ENCODE measurements around the gene SIL1. TPM values are rescaled to one million over a fixed set of nuclear protein-coding genes. Genes with fewer than 3 reads are reported as not detected.

Gene SIL1
- total and polyA plus RNA-seq, 2 of the 4 experiments (the other 2 are of a cell fraction) = 56.1 to 66.0 TPM

DNA sequence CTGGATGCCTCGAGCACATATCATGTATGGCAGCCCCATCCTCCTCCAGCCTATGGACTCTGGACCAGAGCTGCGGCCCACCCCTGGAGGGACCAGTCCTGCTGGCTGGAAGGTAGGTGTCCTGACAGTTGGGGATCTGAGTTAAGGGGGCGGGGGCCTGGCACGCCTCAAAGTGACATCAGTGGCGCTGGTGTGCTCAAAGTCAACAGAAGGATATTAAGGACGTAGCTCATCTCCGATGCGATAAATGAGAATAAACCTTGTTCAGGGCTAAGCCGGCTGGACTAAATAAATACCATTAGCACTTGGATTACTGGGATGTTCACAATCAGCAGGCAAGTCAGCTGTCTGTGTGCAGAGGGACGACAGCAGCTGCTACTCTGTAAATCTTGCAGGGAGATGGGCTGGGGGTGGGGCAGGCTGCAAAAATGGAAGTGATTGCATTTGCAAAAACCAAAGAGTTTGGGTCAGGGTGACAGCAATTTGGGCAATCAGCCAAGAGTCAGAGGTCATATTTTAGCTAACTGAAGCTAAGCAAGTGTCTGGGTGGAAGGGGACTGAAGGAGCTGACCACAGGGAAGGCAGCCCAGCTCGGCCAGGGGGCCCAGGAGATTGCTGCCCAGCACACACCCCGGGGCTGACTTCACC lies 243.0 kb downstream of the SIL1 start:
- POLR2A ChIA-PET (ENCODE audit: unreplicated experiment) = no interaction called here
- H3K9me1 ChIP-seq (ENCODE audit: insufficient read depth, low read length) = peaks cover 8% of the 10 kb centered on the region; the same call in 1 of the 2 replicates
- intact Hi-C loops (cut with micrococcal nuclease) (no loop called here), dilution Hi-C loops (cut with HindIII; ENCODE audit: low sequenced_read_pairs, unreplicated experiment) (no loop called here), in situ Hi-C loops (cut with MboI; ENCODE audit: low sequenced_read_pairs) (no loop called here)
- H2BK120ac ChIP-seq (ENCODE audit: low read depth, low read length) = no peak overlapping the region
- TF ChIP-seq, protein P1, sequence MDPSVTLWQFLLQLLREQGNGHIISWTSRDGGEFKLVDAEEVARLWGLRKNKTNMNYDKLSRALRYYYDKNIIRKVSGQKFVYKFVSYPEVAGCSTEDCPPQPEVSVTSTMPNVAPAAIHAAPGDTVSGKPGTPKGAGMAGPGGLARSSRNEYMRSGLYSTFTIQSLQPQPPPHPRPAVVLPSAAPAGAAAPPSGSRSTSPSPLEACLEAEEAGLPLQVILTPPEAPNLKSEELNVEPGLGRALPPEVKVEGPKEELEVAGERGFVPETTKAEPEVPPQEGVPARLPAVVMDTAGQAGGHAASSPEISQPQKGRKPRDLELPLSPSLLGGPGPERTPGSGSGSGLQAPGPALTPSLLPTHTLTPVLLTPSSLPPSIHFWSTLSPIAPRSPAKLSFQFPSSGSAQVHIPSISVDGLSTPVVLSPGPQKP (IDR thresholded peaks at IDR 0.05; ENCODE audit: borderline replicate concordance, low read depth, low read length) = no peak
- no peak for TF ChIP-seq RFX5 (IDR thresholded peaks at IDR 0.05; ENCODE audit: low read depth, low read length)
- TF ChIP-seq RCOR1 (IDR thresholded peaks at IDR 0.05; ENCODE audit: insufficient replicate concordance, low read length) = no peak
- no peak for TF ChIP-seq BHLHE40 (IDR thresholded peaks at IDR 0.05; ENCODE audit: low read depth, low read length)
- TF ChIP-seq, protein P2, sequence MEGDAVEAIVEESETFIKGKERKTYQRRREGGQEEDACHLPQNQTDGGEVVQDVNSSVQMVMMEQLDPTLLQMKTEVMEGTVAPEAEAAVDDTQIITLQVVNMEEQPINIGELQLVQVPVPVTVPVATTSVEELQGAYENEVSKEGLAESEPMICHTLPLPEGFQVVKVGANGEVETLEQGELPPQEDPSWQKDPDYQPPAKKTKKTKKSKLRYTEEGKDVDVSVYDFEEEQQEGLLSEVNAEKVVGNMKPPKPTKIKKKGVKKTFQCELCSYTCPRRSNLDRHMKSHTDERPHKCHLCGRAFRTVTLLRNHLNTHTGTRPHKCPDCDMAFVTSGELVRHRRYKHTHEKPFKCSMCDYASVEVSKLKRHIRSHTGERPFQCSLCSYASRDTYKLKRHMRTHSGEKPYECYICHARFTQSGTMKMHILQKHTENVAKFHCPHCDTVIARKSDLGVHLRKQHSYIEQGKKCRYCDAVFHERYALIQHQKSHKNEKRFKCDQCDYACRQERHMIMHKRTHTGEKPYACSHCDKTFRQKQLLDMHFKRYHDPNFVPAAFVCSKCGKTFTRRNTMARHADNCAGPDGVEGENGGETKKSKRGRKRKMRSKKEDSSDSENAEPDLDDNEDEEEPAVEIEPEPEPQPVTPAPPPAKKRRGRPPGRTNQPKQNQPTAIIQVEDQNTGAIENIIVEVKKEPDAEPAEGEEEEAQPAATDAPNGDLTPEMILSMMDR (conservative IDR thresholded peaks at IDR 0.05; ENCODE audit: low read depth, low read length) = no peak
- no peak overlapping the region for H3K9ac ChIP-seq (ENCODE audit: low read depth, low read length)
- peak; percentile 22 for DNase-seq
- CTCF ChIA-PET = no interaction called here
- no peak overlapping the region for H2BK20ac ChIP-seq (ENCODE audit: low read depth, low read length)
- no peak overlapping the region for H4K91ac ChIP-seq (ENCODE audit: insufficient read depth, low read depth, low read length)
- no peak overlapping the region for H3K23ac ChIP-seq (ENCODE audit: low read depth, low read length)
- peak; percentile 54 for ATAC-seq (ENCODE audit: low read depth)
- H3K27ac ChIP-seq (ENCODE audit: insufficient read depth, low read length) = peak overlapping the region; percentile 24; the same call in 1 of the 2 replicates
- no peak overlapping the region for H3K4ac ChIP-seq (ENCODE audit: low read depth, low read length)
- H3K14ac ChIP-seq (replicated peaks; ENCODE audit: low read depth, low read length) = no peak overlapping the region
- H3K27me3 ChIP-seq (ENCODE audit: control insufficient read depth, insufficient read depth, low read length) = no peaks in the 10 kb centered on the region
- H3K56ac ChIP-seq (ENCODE audit: extremely low read depth, insufficient read depth, low read length) = no peak overlapping the region
- no peak overlapping the region for H2AK5ac ChIP-seq (ENCODE audit: low read depth, low read length)
- H3K4me2 ChIP-seq (ENCODE audit: low read depth, low read length) = no peak overlapping the region; the same call in 1 of the 2 replicates
- peaks cover 1% of the 10 kb centered on the region; the same call in 1 of the 2 replicates for H3K36me3 ChIP-seq (ENCODE audit: control insufficient read depth, insufficient read depth, low read length)
- no peaks in the 10 kb centered on the region; a peak in 1 of 4 replicates for H3K79me1 ChIP-seq (ENCODE audit: low read depth in 1 of 2, low read length in 2 of 2)
- BruUV-seq (replicated peaks) = no TSS peak
- H3K4me3 ChIP-seq (ENCODE audit: insufficient read depth, low read depth, low read length) = no peak overlapping the region
- H3K18ac ChIP-seq (ENCODE audit: low read depth, low read length) = no peak overlapping the region; the same call in 1 of the 2 replicates
- peaks cover 7% of the 10 kb centered on the region; the same call in 1 of the 2 replicates for H4K20me1 ChIP-seq (ENCODE audit: insufficient read depth, low read length)
- peak overlapping the region; percentile 86 for H2AK9ac ChIP-seq (replicated peaks; ENCODE audit: low read depth, low read length, poor library complexity)
- H2AFZ ChIP-seq (replicated peaks; ENCODE audit: low read length, poor library complexity) = no peak overlapping the region
- H4K5ac ChIP-seq (ENCODE audit: low read depth, low read length) = no peak overlapping the region
- 41% methylated on average over 6 of the region's 12 CpGs; no CpG with 5 or more reads in 1 of the 2 experiments for WGBS, 2 experiments (ENCODE audit: extremely low coverage in 2 of 2, insufficient read length in 1 of 2)
- no peak overlapping the region for H2BK5ac ChIP-seq (ENCODE audit: low read depth, low read length, poor library complexity, severe bottlenecking)
- no peak overlapping the region for H4K8ac ChIP-seq (ENCODE audit: low read depth in 2 of 2, low read length in 2 of 2)
- H3K4me1 ChIP-seq (ENCODE audit: control insufficient read depth, insufficient read depth, low read length) = peaks cover 25% of the 10 kb centered on the region
- no peak overlapping the region for H2BK15ac ChIP-seq (ENCODE audit: low read depth, low read length)
- no peaks in the 10 kb centered on the region for H3K9me3 ChIP-seq (ENCODE audit: control insufficient read depth, insufficient read depth, low read length)
